ENCODE measurements around the gene SAMD1. TPM values are rescaled to one million over a fixed set of nuclear protein-coding genes. Genes with fewer than 3 reads are reported as not detected.

The SAMD1 gene
- total and polyA plus RNA-seq, 2 of the 8 experiments (the other 6 are each of a cell fraction or from before 2014, with no cell fraction given) = 40.0 to 100 TPM

GRCh38 chr19:14080887-14081796, 9.4 kb downstream of the SAMD1 start (continued):
- TF ChIP-seq CTCF (IDR thresholded peaks at IDR 0.05; ENCODE audit: control extremely low read depth in 1 of 3, insufficient read depth in 1 of 3, low read depth in 1 of 3, low read length in 3 of 3) (no peak), RBBP5 (IDR thresholded peaks at IDR 0.05; ENCODE audit: borderline replicate concordance, low read depth, low read length) (no peak), BCL11A (IDR thresholded peaks at IDR 0.05; ENCODE audit: low read depth in 2 of 2, low read length in 2 of 2) (no peak), ATF3 (IDR thresholded peaks at IDR 0.05; ENCODE audit: insufficient read depth, low read depth, low read length) (no peak), CTBP2 (IDR thresholded peaks at IDR 0.05; ENCODE audit: borderline replicate concordance, insufficient read depth, insufficient read length, low read length) (no peak), TAF7 (optimal IDR thresholded peaks at IDR 0.05; ENCODE audit: borderline replicate concordance, low read depth, low read length) (no peak), NRF1 (IDR thresholded peaks at IDR 0.05; ENCODE audit: low read depth, low read length) (peak; percentile 80), ASH2L (IDR thresholded peaks at IDR 0.05; ENCODE audit: low read length) (no peak), RXRA (IDR thresholded peaks at IDR 0.05; ENCODE audit: insufficient read depth, low read depth, low read length) (no peak), SP4 (IDR thresholded peaks at IDR 0.05; ENCODE audit: low read length) (peak; percentile 94), TBP (IDR thresholded peaks at IDR 0.05; ENCODE audit: low read depth, low read length) (peak; percentile 33; the same call in 1 of the 2 replicates)
- TF ChIP-seq, protein P1, sequence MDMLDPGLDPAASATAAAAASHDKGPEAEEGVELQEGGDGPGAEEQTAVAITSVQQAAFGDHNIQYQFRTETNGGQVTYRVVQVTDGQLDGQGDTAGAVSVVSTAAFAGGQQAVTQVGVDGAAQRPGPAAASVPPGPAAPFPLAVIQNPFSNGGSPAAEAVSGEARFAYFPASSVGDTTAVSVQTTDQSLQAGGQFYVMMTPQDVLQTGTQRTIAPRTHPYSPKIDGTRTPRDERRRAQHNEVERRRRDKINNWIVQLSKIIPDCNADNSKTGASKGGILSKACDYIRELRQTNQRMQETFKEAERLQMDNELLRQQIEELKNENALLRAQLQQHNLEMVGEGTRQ (IDR thresholded peaks at IDR 0.05; ENCODE audit: low read length) = no peak
